NB4 (cell line): ENCODE measurements around the gene UFSP2.
A peak's percentile ranks its signal among the peaks of the same experiment; 100 is the strongest.

Experiments used
- DNase-seq: peaks from one replicate; pipeline ENCODE4 v3.0.0; 2010; ENCODE audit warnings: low read depth
- H3K4me3 ChIP-seq: one replicate; pipeline ENCODE4 v1.5.1; 2011; ENCODE audit warnings: mild to moderate bottlenecking, low read depth, low read length, moderate library complexity
- MAX ChIP-seq: IDR thresholded peaks from 2 replicates; pipeline ENCODE4 v1.6.1; 2011; ENCODE audit warnings: low read depth, low read length
- MYC ChIP-seq: IDR thresholded peaks from 2 replicates; pipeline ENCODE4 v1.6.1; 2011; ENCODE audit warnings: low read depth, low read length
- POLR2A ChIP-seq: IDR thresholded peaks from 2 replicates; pipeline ENCODE4 v1.6.1; 2011; ENCODE audit warnings: mild to moderate bottlenecking; ENCODE audit not compliant: insufficient read length; ENCODE audit errors: extremely low read depth
- TF ChIP-seq, protein P1 (sequence below): IDR thresholded peaks from one replicate; pipeline ENCODE4 v1.5.1; 2012; ENCODE audit warnings: low read depth, low read length

UFSP2 gene

DNA sequence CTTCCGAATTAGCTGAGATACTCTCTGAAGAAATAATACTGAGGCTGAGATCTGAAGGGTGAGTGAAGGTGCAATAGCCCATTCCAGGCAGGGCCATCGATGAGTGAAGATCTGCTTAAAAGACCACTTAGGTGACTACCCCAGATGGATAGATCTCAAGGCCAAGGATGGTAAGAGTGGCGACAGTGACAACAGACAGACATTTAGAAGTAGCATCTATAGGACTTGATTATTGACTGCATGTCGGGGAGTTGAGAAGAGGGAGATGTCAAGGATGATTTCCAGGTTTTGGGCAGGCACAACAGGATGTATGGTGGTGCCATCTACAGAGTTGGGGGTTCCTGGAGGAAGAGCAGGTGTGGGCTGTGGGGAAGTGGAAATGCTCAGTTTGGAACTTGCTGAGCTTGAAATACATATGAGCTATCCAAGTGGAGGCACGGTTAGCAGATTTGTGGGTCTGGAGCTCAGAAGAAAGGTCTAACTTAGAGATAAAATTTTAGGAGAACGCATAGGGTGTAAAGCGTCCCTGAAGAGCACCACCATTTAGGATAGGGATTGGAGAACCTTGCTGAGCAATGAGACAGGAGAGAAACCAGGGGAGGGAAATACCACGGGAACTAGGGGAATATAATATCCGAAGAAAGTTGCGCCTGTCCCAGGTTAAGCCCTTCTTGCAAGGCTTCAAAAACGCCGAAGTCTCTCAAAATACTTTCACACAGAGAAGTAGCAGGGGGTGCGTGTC, 688 bp downstream of the UFSP2 start:
- peak overlapping the region; percentile 94 for H3K4me3 ChIP-seq
- no peak for DNase-seq
- TF ChIP-seq POLR2A = no peak
- no peak for TF ChIP-seq MAX
- TF ChIP-seq, protein P1, sequence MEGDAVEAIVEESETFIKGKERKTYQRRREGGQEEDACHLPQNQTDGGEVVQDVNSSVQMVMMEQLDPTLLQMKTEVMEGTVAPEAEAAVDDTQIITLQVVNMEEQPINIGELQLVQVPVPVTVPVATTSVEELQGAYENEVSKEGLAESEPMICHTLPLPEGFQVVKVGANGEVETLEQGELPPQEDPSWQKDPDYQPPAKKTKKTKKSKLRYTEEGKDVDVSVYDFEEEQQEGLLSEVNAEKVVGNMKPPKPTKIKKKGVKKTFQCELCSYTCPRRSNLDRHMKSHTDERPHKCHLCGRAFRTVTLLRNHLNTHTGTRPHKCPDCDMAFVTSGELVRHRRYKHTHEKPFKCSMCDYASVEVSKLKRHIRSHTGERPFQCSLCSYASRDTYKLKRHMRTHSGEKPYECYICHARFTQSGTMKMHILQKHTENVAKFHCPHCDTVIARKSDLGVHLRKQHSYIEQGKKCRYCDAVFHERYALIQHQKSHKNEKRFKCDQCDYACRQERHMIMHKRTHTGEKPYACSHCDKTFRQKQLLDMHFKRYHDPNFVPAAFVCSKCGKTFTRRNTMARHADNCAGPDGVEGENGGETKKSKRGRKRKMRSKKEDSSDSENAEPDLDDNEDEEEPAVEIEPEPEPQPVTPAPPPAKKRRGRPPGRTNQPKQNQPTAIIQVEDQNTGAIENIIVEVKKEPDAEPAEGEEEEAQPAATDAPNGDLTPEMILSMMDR = no peak
- no peak for TF ChIP-seq MYC

DNA sequence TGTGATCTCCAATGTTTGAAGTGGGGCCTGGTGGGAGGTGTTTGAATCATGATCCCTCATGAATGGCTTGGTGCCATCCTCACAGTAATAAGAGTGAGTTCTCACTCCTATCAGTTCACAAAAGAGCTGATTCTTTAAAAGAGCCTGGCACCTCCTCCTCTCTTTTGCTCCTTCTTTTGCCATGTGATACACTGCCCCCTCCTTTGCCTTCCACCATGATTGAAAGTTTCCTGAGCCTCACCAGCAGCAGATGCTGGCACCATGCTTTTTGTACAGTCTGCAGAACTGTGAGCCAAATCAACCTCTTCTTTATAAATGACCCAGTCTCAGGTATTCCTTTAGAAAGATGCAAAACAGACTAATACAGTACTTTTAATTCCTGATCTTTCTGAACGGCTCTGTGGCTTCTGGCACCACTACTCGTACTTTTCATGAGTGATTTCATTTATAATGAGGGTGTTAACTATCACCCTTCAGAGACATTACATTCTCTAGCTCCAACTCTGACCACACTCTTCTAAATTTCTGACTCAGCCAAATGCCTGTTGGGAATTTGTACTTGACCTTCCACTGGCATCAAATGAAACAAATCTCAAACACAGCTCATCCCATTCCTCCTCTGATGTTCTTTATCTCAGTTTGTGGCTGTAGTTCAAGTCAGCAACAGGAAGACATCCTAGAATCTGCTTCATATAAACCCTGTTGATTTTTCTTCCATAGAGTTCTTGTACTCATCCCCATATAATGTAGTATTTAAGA, 4.2 kb downstream of the UFSP2 start:
- TF ChIP-seq MAX = no peak
- no peak for TF ChIP-seq MYC
- no peak for DNase-seq
- no peak overlapping the region for H3K4me3 ChIP-seq

DNA sequence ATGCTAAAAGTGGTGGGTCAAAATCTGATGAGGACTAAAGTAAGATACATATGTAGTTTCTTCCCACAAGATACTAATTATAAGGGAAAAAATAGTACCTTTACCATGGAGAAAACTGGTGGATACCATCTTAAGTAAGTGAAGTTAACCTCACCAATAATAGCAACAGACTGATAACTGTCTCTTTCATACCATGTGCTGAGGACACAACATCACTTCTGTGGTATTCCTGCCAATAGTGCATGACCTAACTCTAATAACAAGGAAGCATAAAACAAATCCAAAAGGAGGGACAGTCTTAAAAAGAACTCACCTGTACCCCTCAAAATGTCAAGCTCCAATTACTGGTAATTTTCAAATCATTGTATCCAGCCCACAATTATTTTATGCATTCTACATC, 8.8 kb downstream of the UFSP2 start:
- no peak for TF ChIP-seq POLR2A
- TF ChIP-seq MAX = no peak
- no peak for TF ChIP-seq MYC
- TF ChIP-seq, protein P1 = no peak
- DNase-seq = no peak
- no peak overlapping the region for H3K4me3 ChIP-seq

- no peak overlapping the region for H3K4me3 ChIP-seq
- TF ChIP-seq MAX (no peak), MYC (no peak), POLR2A (no peak)
- TF ChIP-seq, protein P1 = no peak
- DNase-seq = no peak
These were observed 13.4 kb downstream of the UFSP2 start for GRCh38 chr4:185412412-185412811.

DNA sequence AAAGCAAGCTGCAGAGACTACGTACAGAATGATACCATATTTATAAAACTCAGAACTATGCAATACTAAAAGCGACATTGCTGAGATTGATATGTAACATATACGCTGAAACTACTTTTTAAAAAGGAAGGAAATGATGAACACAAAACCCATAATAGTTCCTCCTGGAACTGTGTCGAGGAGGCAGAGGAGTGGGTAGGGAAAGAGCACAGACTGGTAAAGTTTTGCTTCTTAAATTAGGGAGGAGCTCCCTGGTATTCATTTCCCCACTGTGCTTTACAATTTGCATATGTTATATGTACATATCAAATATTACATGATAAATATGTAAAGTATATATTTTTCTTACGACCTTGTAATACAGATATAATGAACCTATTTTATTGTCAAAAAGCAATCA, 13.9 kb downstream of the UFSP2 start:
- H3K4me3 ChIP-seq = no peak overlapping the region
- TF ChIP-seq, protein P1 = no peak
- TF ChIP-seq MYC = no peak
- no peak for TF ChIP-seq POLR2A
- TF ChIP-seq MAX = no peak
- DNase-seq = no peak

- DNase-seq = no peak
- H3K4me3 ChIP-seq = no peak overlapping the region
- TF ChIP-seq POLR2A (no peak), MAX (no peak), MYC (no peak)
- TF ChIP-seq, protein P1 = no peak
These were observed 17.3 kb downstream of the UFSP2 start for GRCh38 chr4:185408432-185408831.
